Activated CD8-positive, alpha-beta memory T cell treated with anti-CD3 and anti-CD28 coated beads, Interleukin-2, amount 50 U/mL, for 24 hours (primary cell): ENCODE measurements around the gene ATP6V1D.
"Not testable (repeated sequence)": the region's sequence is repeated elsewhere in the genome, so short reads cannot be mapped to it uniquely, and the experiment has no call there.

ENCODE experiments used
- DNase-seq: peaks from one replicate; pipeline ENCODE4 v3.0.0-alpha.2; 2020; ENCODE audit errors: extremely low read depth

Gene ATP6V1D

DNA sequence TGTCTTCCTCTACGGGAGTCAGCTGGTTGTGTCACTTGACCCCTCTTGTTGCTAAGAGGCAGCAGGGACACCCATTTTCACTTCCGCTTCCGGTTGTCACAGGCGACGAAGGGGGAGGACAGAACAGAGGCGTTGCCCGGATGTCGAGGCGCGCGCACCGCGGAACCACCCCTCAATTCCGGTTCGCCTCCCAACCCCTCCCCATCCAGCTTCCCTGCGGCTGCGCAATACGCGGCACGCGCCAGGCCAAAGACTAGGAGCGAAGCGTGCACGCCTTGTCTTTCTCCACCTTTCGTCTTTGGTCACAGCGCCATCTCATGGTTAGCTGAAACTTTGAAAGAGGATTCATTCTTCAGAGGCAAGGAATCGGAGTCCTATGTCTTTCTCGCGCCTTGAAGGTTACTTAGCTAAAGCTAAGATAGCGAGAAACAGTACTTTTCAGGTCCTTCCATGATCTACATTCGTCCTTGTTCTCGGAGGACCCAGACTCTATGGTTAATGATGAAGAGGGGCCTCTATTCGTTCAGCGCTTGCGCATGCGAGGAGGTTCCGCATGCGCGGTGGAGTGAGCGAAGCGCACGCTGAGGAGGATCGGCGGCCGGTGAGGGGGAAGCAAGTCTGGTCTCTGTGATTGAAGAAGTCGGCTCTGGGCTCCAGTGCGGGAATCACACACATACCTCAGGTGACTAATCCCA is at the start of gene ATP6V1D, which contains the start of gene EIF2S1:
Gene ATP6V1D, minus strand, starts transcription at position 30 of the 695 bp plus-strand sequence. CDS start 106 bp downstream, outside the sequence.
Gene EIF2S1, plus strand, starts transcription at position 554 of the 695 bp plus-strand sequence. CDS start 4,440 bp downstream, outside the sequence.
- peak; percentile 100 for DNase-seq

- DNase-seq, result not testable (repeated sequence)
Observed at GRCh38 chr14:67408122-67408801, 48.7 kb upstream of the ATP6V1D start.

DNA sequence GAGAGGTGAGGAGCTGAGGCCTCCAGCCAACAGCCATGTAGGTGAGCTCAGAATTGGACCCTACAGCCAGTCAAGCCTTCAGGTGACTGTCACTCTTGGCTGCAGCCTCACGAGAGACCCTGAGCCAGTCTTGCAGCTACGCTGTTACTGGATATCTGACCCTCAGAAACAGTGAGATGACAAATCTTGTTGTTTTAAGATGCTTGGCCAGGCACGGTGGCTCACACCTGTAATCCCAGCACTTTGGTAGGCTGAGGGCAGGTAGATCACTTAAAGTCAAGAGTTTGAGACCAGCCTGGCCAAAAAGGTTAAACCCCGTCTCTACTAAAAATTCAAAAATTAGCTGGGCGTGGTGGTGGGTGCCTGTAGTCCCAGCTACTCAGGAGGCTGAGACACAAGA is 46.2 kb upstream of the ATP6V1D start:
- no peak for DNase-seq

GRCh38 chr14:67400434-67400833 is 40.8 kb upstream of the ATP6V1D start:
- DNase-seq, result no peak

- DNase-seq, result no peak
Observed at GRCh38 chr14:67397536-67397935, 37.9 kb upstream of the ATP6V1D start.

- no peak for DNase-seq
Observed at GRCh38 chr14:67396381-67396970, 36.9 kb upstream of the ATP6V1D start.

DNA sequence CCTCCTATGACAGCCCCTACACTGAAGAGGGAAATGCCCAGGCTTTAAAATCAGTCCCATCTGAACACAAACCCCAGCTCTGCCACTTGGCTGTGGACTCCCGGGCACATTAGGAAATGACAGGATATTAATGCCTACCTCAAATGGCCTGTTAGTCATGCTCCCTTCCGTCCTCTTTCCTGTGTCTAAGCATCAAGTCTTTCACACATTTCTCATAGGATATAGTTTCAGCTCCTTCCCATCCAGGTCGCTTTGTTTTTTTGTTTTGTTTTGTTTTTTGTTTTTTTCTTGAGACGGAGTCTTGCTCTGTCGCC is 36.2 kb upstream of the ATP6V1D start:
- no peak for DNase-seq

DNA sequence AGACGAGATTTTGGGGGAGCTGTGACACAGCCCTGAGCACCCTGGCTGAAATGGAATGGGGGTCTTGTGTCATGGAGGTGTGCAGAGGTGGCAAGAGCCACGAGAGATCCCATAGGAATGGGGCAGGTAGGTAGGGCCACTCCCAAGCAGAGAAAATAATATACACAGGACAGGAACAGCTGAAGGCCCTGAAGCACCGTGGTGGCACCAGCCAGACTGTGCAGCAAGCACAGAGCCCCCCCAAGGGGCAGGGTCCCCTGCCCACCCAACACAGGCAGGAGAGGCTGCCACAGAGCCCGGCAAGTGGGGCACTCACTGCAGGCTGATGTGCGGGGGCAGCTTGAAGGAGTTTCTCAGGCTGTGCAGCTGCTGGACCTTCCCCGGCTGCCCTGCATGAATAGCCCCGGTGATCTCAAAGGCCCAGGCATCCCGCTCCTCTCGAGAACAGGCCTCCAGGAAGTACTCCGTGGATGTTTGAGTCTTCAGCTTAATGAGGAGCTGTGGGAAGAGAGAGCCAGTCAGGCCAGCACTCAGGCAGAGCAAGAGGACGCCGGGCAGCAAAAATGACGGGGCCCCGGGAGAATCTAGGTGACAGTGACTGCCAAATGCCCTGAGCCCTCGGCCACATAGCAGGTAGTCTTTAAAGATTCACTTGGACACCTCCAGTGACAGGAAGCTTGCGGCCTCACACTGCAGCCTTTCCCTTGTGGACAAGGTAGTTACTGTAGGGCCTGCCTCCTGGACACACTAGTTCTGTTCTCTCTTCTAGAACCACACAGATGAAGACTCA is 35.7 kb upstream of the ATP6V1D start:
- no peak for DNase-seq

- no peak for DNase-seq
Observed at GRCh38 chr14:67393689-67394088, 34.1 kb upstream of the ATP6V1D start.

DNA sequence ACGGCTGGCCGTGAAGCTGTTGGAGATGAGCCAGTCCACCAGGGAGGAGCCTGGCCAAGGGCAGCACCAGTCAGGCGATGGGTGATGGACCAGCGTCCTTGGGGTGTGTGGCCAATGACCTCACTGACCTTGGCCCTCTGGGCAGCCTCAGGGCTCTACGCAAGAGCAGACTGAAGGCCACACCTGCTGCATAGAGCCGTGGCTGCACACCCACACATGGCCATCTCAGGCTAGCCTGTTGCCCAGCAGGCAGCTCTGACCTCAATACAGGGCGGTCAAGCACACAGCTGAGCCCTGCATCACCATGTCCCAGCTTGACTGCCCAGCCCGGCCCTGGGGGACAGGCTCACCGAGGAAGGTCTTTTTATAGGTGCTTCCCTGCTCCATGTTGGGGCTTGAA is 33.2 kb upstream of the ATP6V1D start:
- no peak for DNase-seq

DNA sequence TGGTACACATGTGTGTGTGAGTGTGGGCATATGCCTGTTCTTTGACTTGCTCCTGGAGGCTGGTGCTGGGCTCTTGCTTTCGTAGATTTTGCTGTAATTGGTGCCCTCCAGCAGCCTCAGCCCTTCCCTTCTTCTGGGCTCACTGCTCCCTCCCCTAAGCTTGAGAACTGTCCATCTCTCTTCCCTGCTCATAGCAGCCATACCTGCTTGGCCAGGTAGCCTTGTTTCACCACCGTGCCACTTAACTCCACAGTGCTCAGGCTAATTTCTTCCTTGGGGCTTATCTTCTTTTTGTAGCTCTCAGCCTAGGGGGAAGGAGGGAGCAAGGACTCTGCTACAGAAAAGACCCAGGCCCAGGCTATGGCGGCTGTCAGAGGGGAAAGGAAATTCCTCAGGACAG is 32.5 kb upstream of the ATP6V1D start:
- DNase-seq, result no peak

DNA sequence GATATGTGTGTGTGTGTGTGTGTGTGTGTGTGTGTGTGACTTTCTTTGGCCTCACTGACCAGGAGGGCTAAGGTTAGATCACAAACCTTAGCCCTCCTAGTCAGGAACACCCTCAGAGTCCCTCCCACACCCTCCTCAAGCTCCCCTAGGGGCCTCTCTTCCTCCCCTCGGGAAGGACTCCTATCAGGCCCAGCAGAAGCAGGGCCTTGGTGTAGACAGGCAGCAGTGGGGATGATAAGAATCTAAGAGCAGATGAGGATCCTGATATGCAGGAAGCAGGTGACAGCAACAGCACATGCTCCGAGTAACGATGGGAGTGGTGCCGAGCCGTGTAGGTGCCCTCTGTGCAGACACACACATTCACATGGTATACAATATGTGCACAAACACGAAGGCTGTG is 31.7 kb upstream of the ATP6V1D start:
- DNase-seq, result no peak

GRCh38 chr14:67389811-67390534 is 30.4 kb upstream of the ATP6V1D start:
- no peak for DNase-seq

GRCh38 chr14:67389275-67389674 is 29.7 kb upstream of the ATP6V1D start:
- DNase-seq, result no peak

DNA sequence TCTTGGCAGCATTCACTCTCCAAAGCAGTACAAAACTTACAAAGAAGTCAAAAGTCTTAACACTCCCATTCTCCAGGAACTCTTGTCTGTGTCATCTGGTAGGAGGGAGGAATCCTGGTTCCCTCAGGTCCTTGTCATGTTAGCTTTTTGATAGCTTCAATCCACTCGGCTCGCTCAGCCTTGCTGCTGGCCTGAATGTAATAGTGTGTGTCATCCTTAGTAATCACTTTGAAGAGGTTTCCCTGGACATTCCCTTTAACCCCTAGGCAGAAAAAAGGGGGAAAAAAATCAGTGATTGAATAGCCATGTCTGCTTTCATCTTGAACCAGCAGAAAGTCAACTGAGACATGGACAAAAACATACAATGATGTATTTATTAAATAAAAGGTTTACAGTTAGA is 27.6 kb upstream of the ATP6V1D start:
- DNase-seq, result no peak

DNA sequence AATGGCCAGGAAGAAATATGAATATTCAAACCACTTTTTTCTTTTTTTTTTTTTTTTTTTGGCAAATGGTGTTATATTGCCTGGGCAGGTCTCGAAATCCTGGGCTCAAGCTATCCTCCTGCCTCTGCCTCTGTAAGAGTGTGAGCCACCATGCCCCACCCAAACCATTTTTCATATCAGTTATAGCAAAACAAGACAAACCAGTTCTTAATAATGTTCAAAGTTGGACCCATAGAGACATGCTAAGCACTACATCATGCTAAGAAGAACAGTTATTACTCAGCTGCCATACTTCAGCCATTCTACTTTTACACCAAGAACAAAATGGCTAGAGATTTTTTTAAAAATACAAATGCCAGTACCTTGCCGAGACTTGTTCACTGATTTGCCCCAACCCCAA is 26.0 kb upstream of the ATP6V1D start:
- DNase-seq, result no peak

DNA sequence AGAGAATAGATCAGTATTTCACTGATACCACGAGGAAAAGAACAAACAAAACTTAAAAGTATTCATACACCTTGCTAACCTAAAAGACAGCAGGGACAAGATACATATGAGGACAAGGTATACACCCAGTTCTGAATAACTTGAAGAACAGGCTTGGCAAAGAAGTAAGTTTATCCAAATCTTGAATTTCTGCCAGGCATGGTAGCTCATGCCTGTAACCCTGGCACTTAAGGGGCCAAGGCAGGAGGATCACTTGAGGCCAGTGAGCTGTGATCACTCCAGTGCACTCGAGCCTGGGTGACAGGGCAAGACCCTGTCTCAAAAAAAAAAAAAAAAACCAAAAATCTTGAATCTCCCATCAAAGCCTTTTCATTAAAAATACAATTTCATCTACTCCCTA is 25.5 kb upstream of the ATP6V1D start:
- no peak for DNase-seq

DNA sequence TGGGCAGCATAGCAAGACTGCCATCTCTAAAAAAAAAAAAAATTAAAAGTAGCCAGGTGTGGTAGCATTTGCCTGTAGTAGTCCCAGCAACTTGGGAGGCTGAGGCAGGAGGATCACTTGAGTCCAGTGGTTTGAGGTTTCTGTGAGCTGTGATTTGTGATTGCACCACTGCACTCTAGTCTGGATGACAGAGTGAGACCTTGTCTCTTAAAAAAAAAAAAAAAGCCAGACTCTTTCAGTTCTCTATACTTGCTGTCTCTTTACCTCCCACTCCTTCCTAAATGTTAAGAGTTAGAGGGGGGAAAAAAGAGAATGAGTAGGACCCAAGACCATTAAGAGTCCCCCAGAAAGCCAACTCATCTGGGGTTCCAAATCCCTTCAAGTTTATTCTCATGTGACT is 18.3 kb upstream of the ATP6V1D start:
- no peak for DNase-seq

- DNase-seq, result no peak
Observed at GRCh38 chr14:67373347-67373746, 13.7 kb upstream of the ATP6V1D start.

GRCh38 chr14:67372833-67373232 is 13.2 kb upstream of the ATP6V1D start:
- no peak for DNase-seq

DNA sequence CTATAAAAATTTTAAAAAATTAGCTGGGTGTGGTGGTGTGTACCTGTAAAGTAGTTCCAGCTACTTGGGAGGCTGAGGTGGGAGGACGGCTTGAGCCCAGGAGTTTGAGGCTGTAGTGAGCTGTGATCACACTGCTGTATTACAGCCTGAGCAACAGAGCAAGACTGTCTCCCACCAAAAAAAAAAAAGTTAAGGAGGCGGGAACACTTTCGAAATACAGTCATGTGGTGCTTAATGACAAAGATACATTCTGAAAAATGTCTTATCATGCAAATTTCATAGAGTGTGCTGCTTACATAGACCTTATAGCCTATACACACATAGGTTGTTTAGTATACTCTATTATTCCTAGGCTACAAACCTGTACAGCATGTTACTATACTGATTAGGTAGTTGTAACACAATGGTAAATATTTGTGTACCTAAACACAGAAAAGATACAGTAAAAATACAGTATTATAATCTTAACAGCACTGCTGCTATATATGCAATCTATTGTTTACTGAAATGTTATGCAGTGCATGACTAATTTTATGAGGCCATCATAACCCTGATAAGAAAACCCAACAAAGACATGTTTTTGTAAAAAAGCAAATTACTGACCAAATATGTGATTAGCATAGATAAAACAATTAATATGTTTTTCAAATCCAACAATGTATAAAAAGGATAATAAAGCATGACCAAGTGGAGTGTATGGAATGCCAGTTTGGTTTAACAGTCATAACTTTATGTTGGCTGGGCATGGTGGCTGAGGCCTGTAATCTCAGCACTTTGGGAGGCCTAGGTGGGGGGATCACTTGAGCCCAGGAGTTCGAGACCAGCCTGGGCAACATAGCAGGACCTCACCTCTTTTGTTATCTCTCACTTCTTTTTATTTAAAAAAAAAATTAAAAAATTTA is 11.9 kb upstream of the ATP6V1D start:
- DNase-seq, result no peak
